Endothelial cell of umbilical vein (primary cell): ENCODE results near the gene TBX2. TPM values are rescaled to one million over a fixed set of nuclear protein-coding genes. Genes with fewer than 3 reads are reported as not detected.

Experiments
- BruUV-seq: library from RNA; stranded (reverse); fragments of 400-500 nt; replicated peaks from 2 replicates; lab custom pipeline; 2021; lab: Mats Ljungman, UMichigan
- CTCF ChIA-PET: fragments of 300-600, 350-600 bp; sonication (Branson Sonifier 250); formaldehyde crosslinking; loops from one replicate; lab custom pipeline; 2021; ENCODE audit warnings: antibody characterized with exemption, inconsistent platforms; lab: Charles Lee
- POLR2A ChIA-PET: fragments of 300-600, 350-600 bp; sonication (Branson Sonifier 250); formaldehyde crosslinking; loops from one replicate; lab custom pipeline; 2021; ENCODE audit warnings: antibody characterized with exemption, inconsistent platforms; lab: Charles Lee
- DNase-seq: peaks from one replicate; pipeline ENCODE4 v3.0.0-alpha.2; 2011; ENCODE audit warnings: low read depth, low spot score
- FAIRE-seq: peaks from 2 replicates; lab custom pipeline; 2011; peaks lifted over from hg19 to GRCh38; lab: Jason Lieb, UNC
- H2AFZ ChIP-seq: 2 replicates; pipeline ENCODE4 v1.6.0; 2012; ENCODE audit warnings: low read depth, low read length, control low read depth, inconsistent platforms
- H3K27ac ChIP-seq: 2 replicates; pipeline ENCODE4 v1.5.1; 2011; ENCODE audit warnings: low read depth, mild to moderate bottlenecking, control low read depth, low read length, moderate library complexity; ENCODE audit not compliant: insufficient read depth
- H3K27me3 ChIP-seq, 2 experiments: 2 replicates each; pipeline versions ENCODE4 v1.6.0 to v1.6.1; 2011; ENCODE audit warnings: low read length in 2 of 2, mixed read lengths in 1 of 2; ENCODE audit not compliant: control insufficient read depth in 2 of 2, insufficient read depth in 2 of 2
- H3K36me3 ChIP-seq, 2 experiments: 2 replicates in 1 of 2; 3 replicates in 1 of 2; pipeline ENCODE4 v1.5.1; 2011; ENCODE audit warnings: low read length in 2 of 2, mild to moderate bottlenecking in 1 of 2, moderate library complexity in 1 of 2; ENCODE audit not compliant: control insufficient read depth in 2 of 2, insufficient read depth in 2 of 2; ENCODE audit errors: extremely low read depth in 1 of 2
- H3K4me1 ChIP-seq: 3 replicates; pipeline ENCODE4 v1.5.1; 2011; ENCODE audit warnings: mild to moderate bottlenecking, low read length; ENCODE audit not compliant: control insufficient read depth, insufficient read depth; ENCODE audit errors: extremely low read depth
- H3K4me2 ChIP-seq: 2 replicates; pipeline ENCODE4 v1.6.1; 2011; ENCODE audit warnings: low read length, control low read depth, mixed read lengths; ENCODE audit not compliant: insufficient read depth
- H3K4me3 ChIP-seq, 3 experiments: fragments of 200-600 bp in 1 of 3; sonication (generic), shearing (Covaris generic) in 1 of 3; replicated peaks in 1 of 3; 2 replicates each; pipeline ENCODE4 v1.5.1; 2011 to 2016; ENCODE audit warnings: control low read depth in 3 of 3, low read length in 3 of 3, mild to moderate bottlenecking in 2 of 3, inconsistent platforms in 1 of 3, low read depth in 1 of 3, moderate library complexity in 1 of 3; ENCODE audit not compliant: insufficient read depth in 1 of 3
- H3K79me2 ChIP-seq: 2 replicates; pipeline ENCODE4 v1.6.0; 2012; ENCODE audit warnings: low read length, inconsistent platforms; ENCODE audit not compliant: control insufficient read depth, insufficient read depth
- H3K9ac ChIP-seq: replicated peaks from 2 replicates; pipeline ENCODE3; 2011; ENCODE audit warnings: low read length, control low read depth; ENCODE audit not compliant: insufficient read depth; ENCODE audit errors: extremely low read depth
- H3K9me1 ChIP-seq: replicated peaks from 3 replicates; pipeline ENCODE4 v1.6.0; 2011; ENCODE audit warnings: mild to moderate bottlenecking, low read length; ENCODE audit not compliant: control insufficient read depth, insufficient read depth; ENCODE audit errors: extremely low read depth
- H3K9me3 ChIP-seq: replicated peaks from 2 replicates; pipeline ENCODE4 v1.5.1; 2012; ENCODE audit warnings: low read length, inconsistent platforms; ENCODE audit not compliant: control insufficient read depth, insufficient read depth
- H4K20me1 ChIP-seq: replicated peaks from 2 replicates; pipeline ENCODE3; 2011; ENCODE audit warnings: mild to moderate bottlenecking, low read length; ENCODE audit not compliant: control insufficient read depth, insufficient read depth; ENCODE audit errors: extremely low read depth
- FOS ChIP-seq: IDR thresholded peaks from 2 replicates; pipeline ENCODE4 v1.6.1; 2011; ENCODE audit warnings: mild to moderate bottlenecking, low read length, moderate library complexity, borderline replicate concordance; ENCODE audit not compliant: insufficient read depth
- GATA2 ChIP-seq: IDR thresholded peaks from 2 replicates; pipeline ENCODE4 v1.7.0; 2011; ENCODE audit warnings: low read depth, mild to moderate bottlenecking, moderate library complexity, mixed read lengths, low read length; ENCODE audit not compliant: insufficient read length, insufficient read depth
- JUN ChIP-seq: IDR thresholded peaks from 2 replicates; pipeline ENCODE4 v1.6.1; 2011; ENCODE audit warnings: borderline replicate concordance, low read depth; ENCODE audit not compliant: insufficient read length, insufficient read depth
- MAX ChIP-seq: IDR thresholded peaks from 2 replicates; pipeline ENCODE4 v1.6.1; 2011; ENCODE audit not compliant: insufficient read depth, insufficient read length
- dilution Hi-C: fragments of 300-500 bp; cut with MboI; formaldehyde crosslinking; loops from one replicate; pipeline ENCODE4 v1.15.0; 2019; ENCODE audit warnings: low sequenced_read_pairs; ENCODE audit not compliant: extremely low pct_ligation_motif_present
- intact Hi-C: fragments of 100-400 bp; cut with micrococcal nuclease; formaldehyde crosslinking; loops from one replicate; pipeline ENCODE4 v1.10.0; 2022
- polyA plus RNA-seq, 4 experiments: library from polyadenylated mRNA; depleted of rRNA in 3 of 4; stranded (reverse) in 3 of 4; unstranded in 1 of 4; fragments of >200 nt; gene quantifications; 2 replicates each; pipeline versions ENCODE4 v1.2.1 to v1.2.3, GENCODE V29; 2011 to 2012; ENCODE audit warnings: missing spikeins in 1 of 4
- total RNA-seq: library from RNA; stranded (reverse); gene quantifications from 2 replicates; pipeline ENCODE4 v1.2.3, GENCODE V29; 2021
- TF ChIP-seq, protein P1 (sequence below), 2 donors: IDR thresholded peaks; 1 replicate in 1 of 2; 2 replicates in 1 of 2; pipeline ENCODE4 v1.5.1; 2011; ENCODE audit warnings: low read length in 2 of 2, mild to moderate bottlenecking in 2 of 2, moderate library complexity in 2 of 2, control low read depth in 1 of 2, inconsistent platforms in 1 of 2, low read depth in 1 of 2; ENCODE audit not compliant: insufficient read depth in 1 of 2; ENCODE audit errors: extremely low read depth in 1 of 2

TBX2 gene
- total and polyA plus RNA-seq, 2 donors (not counting 3 experiments of a cell fraction or from before 2014, with no cell fraction given) = not detected

DNA sequence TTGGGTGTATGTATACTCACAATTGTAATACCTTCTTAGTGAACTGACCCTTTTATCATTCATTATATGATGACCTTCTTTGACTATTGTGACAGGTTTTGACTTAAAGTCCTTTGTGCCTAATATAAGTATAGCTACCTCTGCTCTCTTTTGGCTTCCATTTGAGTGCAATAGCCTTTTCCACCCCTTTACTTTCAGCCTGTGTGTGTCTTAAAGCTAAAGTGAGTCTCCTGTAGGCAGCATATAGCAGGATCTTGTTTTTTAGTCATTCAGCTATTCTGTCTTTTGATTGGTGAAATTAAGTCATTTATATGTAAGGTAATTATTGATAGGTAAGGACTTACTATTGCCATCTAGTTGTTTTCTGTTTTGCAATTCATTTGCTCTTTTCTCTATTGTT lies 36.6 kb downstream of the TBX2 start:
- Histone ChIP-seq H3K79me2 (no peaks in the 10 kb centered on the region), H2AFZ (no peak overlapping the region), H3K27me3 (peaks cover 10% of the 10 kb centered on the region in 2 experiments), H3K36me3 (no peaks in the 10 kb centered on the region), H3K4me1 (no peaks in the 10 kb centered on the region), H3K4me2 (no peak overlapping the region), H4K20me1 (no peaks in the 10 kb centered on the region), H3K4me3 (no peak overlapping the region), H3K9me1 (no peaks in the 10 kb centered on the region), H3K9me3 (no peaks in the 10 kb centered on the region), H3K27ac (no peak overlapping the region), H3K9ac (no peak overlapping the region)
- BruUV-seq = no TSS peak
- CTCF ChIA-PET = no interaction called here
- no peak for FAIRE-seq
- no peak for DNase-seq
- POLR2A ChIA-PET = interaction anchor here (0.7 kb wide), 1 partner anchor 713 kb away, joined by 3 read pairs; no protein-coding TSS in a partner anchor
- dilution Hi-C loops = no loop called here
- TF ChIP-seq, protein P1, sequence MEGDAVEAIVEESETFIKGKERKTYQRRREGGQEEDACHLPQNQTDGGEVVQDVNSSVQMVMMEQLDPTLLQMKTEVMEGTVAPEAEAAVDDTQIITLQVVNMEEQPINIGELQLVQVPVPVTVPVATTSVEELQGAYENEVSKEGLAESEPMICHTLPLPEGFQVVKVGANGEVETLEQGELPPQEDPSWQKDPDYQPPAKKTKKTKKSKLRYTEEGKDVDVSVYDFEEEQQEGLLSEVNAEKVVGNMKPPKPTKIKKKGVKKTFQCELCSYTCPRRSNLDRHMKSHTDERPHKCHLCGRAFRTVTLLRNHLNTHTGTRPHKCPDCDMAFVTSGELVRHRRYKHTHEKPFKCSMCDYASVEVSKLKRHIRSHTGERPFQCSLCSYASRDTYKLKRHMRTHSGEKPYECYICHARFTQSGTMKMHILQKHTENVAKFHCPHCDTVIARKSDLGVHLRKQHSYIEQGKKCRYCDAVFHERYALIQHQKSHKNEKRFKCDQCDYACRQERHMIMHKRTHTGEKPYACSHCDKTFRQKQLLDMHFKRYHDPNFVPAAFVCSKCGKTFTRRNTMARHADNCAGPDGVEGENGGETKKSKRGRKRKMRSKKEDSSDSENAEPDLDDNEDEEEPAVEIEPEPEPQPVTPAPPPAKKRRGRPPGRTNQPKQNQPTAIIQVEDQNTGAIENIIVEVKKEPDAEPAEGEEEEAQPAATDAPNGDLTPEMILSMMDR (IDR thresholded peaks at IDR 0.05; ENCODE audit: extremely low read depth in 1 of 2, insufficient read depth in 1 of 2, low read depth in 1 of 2, low read length in 2 of 2) = no peak
- TF ChIP-seq JUN (no peak), MAX (no peak), GATA2 (no peak), FOS (no peak)
- intact Hi-C loops = no loop called here
